Body of pancreas (tissue), 4 donors: ENCODE data around the gene RSPH6A. TPM values are rescaled to one million over a fixed set of nuclear protein-coding genes. Genes with fewer than 3 reads are reported as not detected.
A peak's percentile ranks its signal among the peaks of the same experiment; 100 is the strongest.

Experiments
- ATAC-seq: fragments of 150-250 bp; one replicate; pipeline ENCODE4 v1.9.1; 2016
- DNase-seq, 4 donors: peaks; one replicate each; pipeline ENCODE4 v3.0.0-alpha.2; 2019
- H3K27ac ChIP-seq, 4 donors: fragments of 200-600 bp; sonication (generic); 1 replicate in 3 of 4; 2 replicates in 1 of 4; pipeline versions ENCODE4 v1.5.1 to v1.6.1; 2016 to 2019; ENCODE audit warnings: mild to moderate bottlenecking in 1 of 4, mixed read lengths in 1 of 4, moderate library complexity in 1 of 4
- H3K27me3 ChIP-seq, 2 donors: fragments of 200-600 bp; sonication (generic); one replicate each; pipeline ENCODE4 v1.6.0; 2016; ENCODE audit warnings: mild to moderate bottlenecking in 1 of 2
- H3K36me3 ChIP-seq, 2 donors: fragments of 200-600 bp; sonication (generic); replicated peaks in 1 of 2; 2 replicates each; pipeline ENCODE4 v1.5.1; 2016; ENCODE audit warnings: low read depth in 2 of 2; ENCODE audit not compliant: insufficient read depth in 1 of 2
- H3K4me1 ChIP-seq: fragments of 200-600 bp; sonication (generic); one replicate; pipeline ENCODE4 v1.6.0; 2016
- H3K4me3 ChIP-seq, 2 donors: fragments of 200-600 bp; sonication (generic); 1 replicate in 1 of 2; 2 replicates in 1 of 2; pipeline ENCODE4 v1.5.1; 2016 to 2019
- H3K9me3 ChIP-seq, 3 donors: fragments of 200-600 bp; sonication (generic); 1 replicate in 2 of 3; 2 replicates in 1 of 3; pipeline ENCODE4 v1.5.1; 2016
- CTCF ChIP-seq, 7 experiments: fragments of 450-650 bp in 4 of 7; fragments of 200-600 bp in 3 of 7; sonication (generic) in 3 of 7; IDR thresholded peaks; one replicate each; pipeline ENCODE4 v1.5.1; 2016 to 2019; ENCODE audit warnings: antibody characterized with exemption in 7 of 7
- POLR2A ChIP-seq, 3 donors: fragments of 450-650 bp; IDR thresholded peaks; one replicate each; pipeline ENCODE4 v1.6.1; 2016; ENCODE audit warnings: antibody characterized with exemption in 3 of 3, mild to moderate bottlenecking in 2 of 3
- WGBS, 2 donors: methylation state at CpG; one replicate each; pipeline ENCODE4 v1.1.5; 2017; 5-methylcytosine and 5-hydroxymethylcytosine counted together
- intact Hi-C: fragments of 100-400 bp; cut with DNase I; formaldehyde crosslinking; loops from one replicate; pipeline ENCODE4 v1.15.1; 2023
- total RNA-seq, 2 donors: library from RNA; depleted of rRNA; stranded (reverse); fragments of >200 nt; gene quantifications; one replicate each; pipeline ENCODE4 v1.1.0, GENCODE V29; 2016

The RSPH6A gene
- total RNA-seq, 2 donors from 2014 or later = 0.33 TPM; not detected in 1

- H3K4me1 ChIP-seq = no peaks in the 10 kb centered on the region
- intact Hi-C loops = no loop called here
- DNase-seq = no peak
- 80 to 83% methylated on average over 20 to 22 of the region's 22 CpGs for WGBS, 2 donors
- H3K36me3 ChIP-seq = peaks cover 10 to 45% of the 10 kb centered on the region in 2 donors
- H3K4me3 ChIP-seq = no peak overlapping the region
- H3K27ac ChIP-seq = no peak overlapping the region
- ATAC-seq = no peak
- no peaks in the 10 kb centered on the region for H3K27me3 ChIP-seq
- no peaks in the 10 kb centered on the region for H3K9me3 ChIP-seq
- TF ChIP-seq CTCF (IDR thresholded peaks at IDR 0.05) = no peak
- TF ChIP-seq POLR2A (IDR thresholded peaks at IDR 0.05) = no peak
These were observed 11.1 kb upstream of the RSPH6A start for GRCh38 chr19:45825917-45826893.

- WGBS, 2 donors = 96 to 100% methylated on average over 1 to 8 of the region's 8 CpGs
- Histone ChIP-seq H3K4me3 (no peak overlapping the region), H3K9me3 (no peaks in the 10 kb centered on the region), H3K36me3 (peaks cover 8 to 40% of the 10 kb centered on the region in 2 donors), H3K4me1 (no peaks in the 10 kb centered on the region), H3K27me3 (no peaks in the 10 kb centered on the region), H3K27ac (no peak overlapping the region)
- ATAC-seq (no peak), DNase-seq (no peak)
- intact Hi-C loops = no loop called here
- TF ChIP-seq CTCF (IDR thresholded peaks at IDR 0.05) = no peak
These were observed 10.1 kb upstream of the RSPH6A start for GRCh38 chr19:45825263-45825605.

GRCh38 chr19:45824531-45825262, 9.6 kb upstream of the RSPH6A start:
- H3K9me3 ChIP-seq = no peaks in the 10 kb centered on the region
- WGBS, 2 donors = 81 to 85% methylated on average over 20 to 26 of the region's 26 CpGs
- H3K4me1 ChIP-seq = no peaks in the 10 kb centered on the region
- ATAC-seq = no peak
- no peak overlapping the region for H3K4me3 ChIP-seq
- peaks cover 3 to 34% of the 10 kb centered on the region in 2 donors for H3K36me3 ChIP-seq
- H3K27me3 ChIP-seq = no peaks in the 10 kb centered on the region
- no peak for DNase-seq
- intact Hi-C loops = no loop called here
- TF ChIP-seq CTCF (IDR thresholded peaks at IDR 0.05) (no peak), POLR2A (IDR thresholded peaks at IDR 0.05) (no peak)
- no peak overlapping the region for H3K27ac ChIP-seq

GRCh38 chr19:45824041-45824471, 8.9 kb upstream of the RSPH6A start:
- H3K4me1 ChIP-seq = no peaks in the 10 kb centered on the region
- intact Hi-C loops = no loop called here
- H3K27me3 ChIP-seq = no peaks in the 10 kb centered on the region
- H3K9me3 ChIP-seq = no peaks in the 10 kb centered on the region
- WGBS, 2 donors = 27 to 40% methylated on average over 9 to 12 of the region's 12 CpGs
- H3K36me3 ChIP-seq = peaks cover 0 to 29% of the 10 kb centered on the region in 2 donors
- no peak overlapping the region for H3K27ac ChIP-seq
- no peak for TF ChIP-seq POLR2A (IDR thresholded peaks at IDR 0.05)
- no peak for TF ChIP-seq CTCF (IDR thresholded peaks at IDR 0.05)
- ATAC-seq (no peak), DNase-seq (peak in 3 of 4 donors; percentile 43 to 59 (median 52))
- no peak overlapping the region for H3K4me3 ChIP-seq
